Activated naive CD8-positive, alpha-beta T cell treated with anti-CD3 and anti-CD28 coated beads, Interleukin-2, amount 50 U/mL, for 16 hours (primary cell): ENCODE results near the gene MPPED2.

Experiments used
- DNase-seq: peaks from one replicate; pipeline ENCODE4 v3.0.0-alpha.2; 2020; ENCODE audit warnings: low read depth, low spot score

Gene MPPED2

GRCh38 chr11:30422447-30423278, 163.5 kb downstream of the MPPED2 start:
- DNase-seq, result no peak

GRCh38 chr11:30420233-30420787, 165.8 kb downstream of the MPPED2 start:
- no peak for DNase-seq

GRCh38 chr11:30414806-30415205, 171.3 kb downstream of the MPPED2 start:
- no peak for DNase-seq

- DNase-seq, result no peak
Observed at GRCh38 chr11:30414244-30414643, 171.9 kb downstream of the MPPED2 start.

DNA sequence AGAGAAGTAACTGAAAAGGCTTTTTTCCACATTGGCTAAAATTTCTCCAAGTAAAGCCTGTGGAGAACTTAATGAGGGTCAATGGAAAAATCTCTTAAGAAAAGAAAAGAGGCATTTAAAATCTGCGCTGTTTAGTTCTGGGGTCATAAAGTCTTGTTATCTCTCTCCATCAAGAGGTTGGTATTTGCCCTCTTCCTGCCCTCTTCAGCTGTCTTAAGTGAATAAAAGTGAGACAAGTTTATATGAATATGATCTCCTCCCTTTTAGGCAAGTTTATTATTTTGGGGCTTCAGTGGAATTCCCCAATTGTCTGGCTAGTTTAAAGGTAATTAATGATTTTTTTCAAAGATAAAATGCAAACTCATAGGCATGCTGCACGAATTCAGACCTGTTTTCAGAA, 173.6 kb downstream of the MPPED2 start:
- no peak for DNase-seq

DNA sequence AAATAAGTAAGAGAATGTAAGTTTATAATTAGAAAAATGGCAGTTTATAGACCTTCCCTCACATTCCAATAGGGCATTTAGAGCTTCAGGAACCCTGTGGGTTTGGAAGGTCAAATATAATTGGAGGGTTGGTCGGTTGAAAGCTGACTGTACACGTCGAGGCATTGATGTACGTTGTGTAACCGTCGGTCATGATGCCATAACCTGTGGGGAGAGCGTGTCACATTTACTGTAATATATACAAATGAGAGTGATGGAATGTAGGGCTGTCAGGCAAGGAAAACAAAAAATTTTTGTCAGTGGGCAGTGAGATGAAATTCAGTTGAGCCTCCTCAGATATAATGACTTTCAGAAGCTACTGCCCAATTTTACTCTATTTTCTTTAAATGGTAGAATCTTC, 174.8 kb downstream of the MPPED2 start:
- DNase-seq, result no peak

- DNase-seq, result no peak
Observed at GRCh38 chr11:30406978-30407762, 179.0 kb downstream of the MPPED2 start.

DNA sequence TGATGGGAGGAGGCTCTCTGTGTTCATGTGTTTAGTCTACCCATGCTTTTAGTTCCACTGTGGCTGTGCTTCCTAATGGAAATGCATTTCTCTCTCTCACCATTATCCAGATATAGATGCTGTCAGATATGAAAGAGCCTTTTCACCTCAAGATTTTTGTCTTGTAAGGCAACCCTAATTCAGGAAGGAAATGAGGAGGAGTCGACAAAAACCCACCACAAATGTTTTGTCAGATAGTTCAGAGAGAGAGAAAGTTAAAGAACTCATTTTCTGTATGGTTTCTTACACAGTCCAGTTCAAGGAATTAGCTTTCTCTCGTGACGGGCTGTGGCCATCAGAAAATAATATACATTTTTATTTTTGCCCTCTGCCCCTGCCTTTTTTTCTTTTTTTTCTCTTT, 180.8 kb downstream of the MPPED2 start:
- DNase-seq, result no peak

GRCh38 chr11:30404136-30404535, 182.0 kb downstream of the MPPED2 start:
- DNase-seq, result no peak

GRCh38 chr11:30395751-30396150, 190.4 kb downstream of the MPPED2 start:
- no peak for DNase-seq

DNA sequence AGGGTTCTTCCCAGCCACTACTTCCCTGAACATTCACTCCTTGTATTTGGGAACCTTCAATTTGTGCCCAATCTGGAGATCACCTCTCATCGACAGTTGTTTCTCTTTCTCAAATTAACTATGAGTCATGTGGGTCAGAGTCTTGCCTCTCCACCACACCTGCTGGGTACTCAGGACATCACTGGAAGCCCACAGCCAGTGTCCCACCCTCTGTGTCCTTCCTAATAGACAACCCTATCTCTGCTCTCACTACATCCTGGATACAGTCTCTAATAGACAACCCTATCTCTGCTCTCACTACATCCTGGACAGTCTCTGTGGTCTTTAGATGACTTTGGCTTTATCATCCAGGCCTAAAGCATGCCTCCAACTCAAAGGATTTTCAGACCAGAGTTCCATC, 193.1 kb downstream of the MPPED2 start:
- no peak for DNase-seq

- no peak for DNase-seq
Observed at GRCh38 chr11:30392221-30392784, 193.8 kb downstream of the MPPED2 start.

DNA sequence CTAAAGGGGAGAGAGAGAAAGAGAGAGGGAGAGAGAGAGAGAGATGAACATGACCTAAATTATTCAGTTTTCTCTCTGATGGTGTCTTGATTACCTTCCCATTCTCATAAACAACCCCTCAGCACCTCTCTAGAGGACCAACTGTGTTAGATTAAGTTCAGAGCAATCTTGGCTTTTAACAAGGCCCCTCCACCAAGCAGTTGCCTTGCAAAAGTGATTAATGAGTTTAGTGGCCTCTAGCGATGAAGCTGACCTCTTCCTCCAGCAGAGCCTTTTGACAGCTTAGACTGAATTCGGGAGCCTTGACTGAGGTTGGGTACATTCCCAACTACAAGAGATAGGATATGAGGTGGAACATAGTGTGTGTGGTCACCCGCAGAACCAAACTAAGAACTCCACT, 197.2 kb downstream of the MPPED2 start:
- DNase-seq, result no peak

DNA sequence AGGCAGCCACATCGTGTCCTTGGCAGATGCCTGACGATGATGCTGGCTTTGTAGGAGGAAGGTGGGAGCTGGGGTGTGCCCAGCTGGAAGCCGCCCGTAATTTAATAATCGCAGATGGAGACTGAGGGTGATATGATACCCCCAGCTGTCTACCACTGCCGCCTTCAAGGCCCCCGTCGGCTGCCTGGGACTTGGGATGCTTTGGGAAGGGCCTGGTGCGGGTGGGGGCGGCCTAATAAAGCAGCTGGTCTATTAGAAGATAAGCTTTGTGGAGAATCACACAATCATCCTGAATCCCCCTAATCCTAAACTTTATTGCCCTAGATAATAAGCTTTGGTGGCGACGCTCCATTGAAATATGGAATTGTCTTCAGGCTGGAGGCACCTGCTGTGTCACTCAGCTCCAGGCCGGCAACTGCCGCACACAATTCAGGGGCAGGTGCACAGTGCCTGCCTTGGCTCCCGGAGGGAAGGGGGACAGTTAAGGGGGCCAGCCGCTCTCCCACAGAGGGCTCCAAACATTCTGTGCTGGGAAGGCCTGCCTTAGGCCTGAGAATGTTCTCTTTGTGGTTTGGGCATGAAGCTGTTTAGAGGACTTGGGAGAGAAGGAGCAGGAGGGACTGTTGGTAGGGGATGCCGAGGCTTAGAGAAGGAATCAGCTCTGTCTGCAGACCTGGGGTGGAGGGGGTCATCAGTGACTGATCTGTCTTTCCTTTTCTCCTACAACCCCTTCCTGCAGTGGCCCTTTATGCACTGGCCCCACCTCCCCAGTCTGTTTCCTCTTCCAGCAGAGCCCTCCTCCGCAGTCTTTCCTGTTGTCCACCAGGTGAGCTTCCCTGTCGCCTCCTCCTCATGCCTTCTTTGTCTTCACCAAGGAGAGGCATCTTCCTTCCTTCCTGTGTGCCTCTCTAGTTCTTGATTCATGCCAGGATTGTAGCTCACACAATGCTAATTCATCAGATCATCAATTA, 198.0 kb downstream of the MPPED2 start:
- no peak for DNase-seq

DNA sequence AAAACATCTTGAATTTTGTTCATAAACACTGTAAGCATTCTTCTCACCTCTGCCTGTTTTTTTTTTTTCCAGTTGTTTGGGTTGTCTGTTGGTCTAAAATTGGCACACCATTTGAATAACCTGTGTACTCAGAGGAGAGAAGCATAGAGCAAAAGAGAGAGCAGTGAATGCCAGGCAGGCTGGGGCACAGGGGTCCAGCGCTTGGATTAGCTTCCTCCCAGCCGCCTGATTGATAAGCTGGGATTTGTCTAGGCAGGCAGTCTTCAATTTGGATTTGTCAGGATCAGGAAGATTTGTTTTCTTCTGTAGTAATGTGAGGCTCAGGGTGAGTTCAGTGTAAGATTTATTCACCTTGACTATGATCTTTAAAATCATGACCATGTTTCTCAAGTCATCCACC, 204.3 kb downstream of the MPPED2 start:
- DNase-seq, result no peak

GRCh38 chr11:30380846-30381245, 205.3 kb downstream of the MPPED2 start:
- no peak for DNase-seq

- DNase-seq, result no peak
Observed at GRCh38 chr11:30377347-30377746, 208.8 kb downstream of the MPPED2 start.

DNA sequence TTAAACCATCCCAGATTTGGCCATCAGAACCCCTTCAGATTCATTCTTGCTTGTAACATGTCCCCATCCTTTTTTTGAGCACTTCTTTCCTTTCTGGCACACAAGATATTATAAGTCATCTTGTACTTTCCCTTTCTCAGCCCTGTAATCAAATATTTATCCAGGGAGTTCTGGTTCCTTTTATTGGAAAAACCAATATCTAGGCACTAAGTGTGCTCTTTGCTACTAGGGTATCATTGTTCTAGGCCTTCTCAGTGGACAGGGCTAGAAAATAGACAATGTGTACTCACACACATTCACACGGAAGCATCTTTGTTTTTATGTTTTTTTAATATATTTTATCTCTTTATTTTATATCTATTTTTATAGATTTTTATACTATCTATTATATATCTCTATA, 216.0 kb downstream of the MPPED2 start:
- DNase-seq, result no peak

DNA sequence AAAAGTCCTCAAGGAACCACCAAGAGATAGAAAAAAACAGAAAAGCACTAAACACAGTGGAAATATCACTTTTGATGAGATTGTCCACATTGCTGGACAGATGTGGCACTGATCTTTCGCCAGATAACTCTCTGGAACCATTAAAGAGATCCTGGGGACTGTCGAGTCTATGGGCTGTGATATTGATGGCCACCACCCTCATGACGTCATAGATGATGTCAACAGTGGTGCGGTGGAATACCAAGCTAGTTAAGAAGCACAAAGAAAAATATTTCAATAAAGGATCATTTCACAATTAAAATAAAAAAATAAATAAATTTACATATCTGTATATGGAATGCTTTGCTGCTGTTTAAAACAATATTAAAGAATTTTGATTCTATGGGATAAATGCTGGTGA, 217.8 kb downstream of the MPPED2 start:
- DNase-seq, result no peak

DNA sequence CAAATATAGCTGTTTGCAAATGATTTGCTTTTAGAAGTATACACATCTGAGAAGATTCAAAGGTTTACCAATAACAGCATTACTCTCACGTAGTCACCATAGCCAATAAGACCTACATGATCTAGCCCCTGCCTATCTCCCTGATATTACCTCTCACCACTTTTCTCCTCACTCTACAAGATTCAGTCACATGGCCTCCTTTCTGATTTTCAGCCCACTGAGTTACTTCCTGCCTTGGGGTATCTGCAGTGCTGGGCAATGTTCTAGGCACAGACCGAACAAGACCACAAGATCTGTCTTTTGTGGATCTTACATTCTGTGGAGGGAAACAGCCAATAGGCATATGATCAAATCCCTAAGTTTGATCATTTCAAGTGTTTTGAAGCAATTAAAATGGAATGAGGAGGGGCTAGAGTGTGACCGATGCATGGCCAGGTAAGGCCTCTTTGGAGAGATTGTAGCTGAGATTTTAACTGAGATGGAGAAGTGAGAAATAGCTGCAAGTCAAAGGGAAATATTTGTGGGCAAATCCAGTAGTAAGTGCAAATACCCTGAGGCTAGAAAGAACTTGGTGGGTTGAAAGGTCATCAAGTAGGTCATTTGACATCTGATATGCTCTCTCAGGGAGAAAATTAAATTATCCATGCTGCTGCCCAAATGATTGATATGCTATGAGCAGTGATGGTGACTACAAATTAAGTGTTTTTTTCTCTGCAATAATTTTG, 220.2 kb downstream of the MPPED2 start:
- no peak for DNase-seq
